Measurements from ENCODE around the gene CALD1.
A peak's percentile ranks its signal among the peaks of the same experiment; 100 is the strongest.

Gene CALD1

GRCh38 chr7:134778941-134779740, at the start of gene CALD1:
Gene CALD1, plus strand, starts transcription at chr7:134779634. Its CDS starts 88,100 bp downstream, at chr7:134867734.
- no peak for DNase-seq

GRCh38 chr7:134729895-134730294, 49.5 kb upstream of the CALD1 start:
- DNase-seq, result no peak

- DNase-seq, result no peak
Observed at GRCh38 chr7:134730411-134730829, 49.0 kb upstream of the CALD1 start.

- no peak for DNase-seq
Observed at GRCh38 chr7:134731616-134732015, 47.8 kb upstream of the CALD1 start.

GRCh38 chr7:134732728-134733127, 46.7 kb upstream of the CALD1 start:
- no peak for DNase-seq

- no peak for DNase-seq
Observed at GRCh38 chr7:134736381-134736780, 43.1 kb upstream of the CALD1 start.

GRCh38 chr7:134737566-134738345, 41.7 kb upstream of the CALD1 start:
- DNase-seq, result no peak

- no peak for DNase-seq
Observed at GRCh38 chr7:134739362-134739761, 40.1 kb upstream of the CALD1 start.

- no peak for DNase-seq
Observed at GRCh38 chr7:134740376-134740775, 39.1 kb upstream of the CALD1 start.

- no peak for DNase-seq
Observed at GRCh38 chr7:134741907-134742635, 37.4 kb upstream of the CALD1 start.

- no peak for DNase-seq
Observed at GRCh38 chr7:134742688-134743350, 36.6 kb upstream of the CALD1 start.

- DNase-seq, result no peak
Observed at GRCh38 chr7:134744569-134744968, 34.9 kb upstream of the CALD1 start.

GRCh38 chr7:134747326-134747725, 32.1 kb upstream of the CALD1 start:
- no peak for DNase-seq

GRCh38 chr7:134750083-134751062, 29.1 kb upstream of the CALD1 start:
- no peak for DNase-seq

- DNase-seq, result peak; percentile 32
Observed at GRCh38 chr7:134752006-134752760, 27.3 kb upstream of the CALD1 start.

- no peak for DNase-seq
Observed at GRCh38 chr7:134755422-134756022, 23.9 kb upstream of the CALD1 start.

GRCh38 chr7:134757938-134758337, 21.5 kb upstream of the CALD1 start:
- no peak for DNase-seq

- no peak for DNase-seq
Observed at GRCh38 chr7:134758981-134759380, 20.5 kb upstream of the CALD1 start.

- DNase-seq, result no peak
Observed at GRCh38 chr7:134761266-134761665, 18.2 kb upstream of the CALD1 start.

GRCh38 chr7:134763960-134764359, 15.5 kb upstream of the CALD1 start:
- DNase-seq, result no peak

Data from NCI-H1048 (cell line).